ES-I3 (cell line): ENCODE data around the gene CD19.

Experiments used
- H3K36me3 ChIP-seq: 2 replicates; pipeline ENCODE4 v1.6.1; 2013; ENCODE audit warnings: mild to moderate bottlenecking, low read length, control low read depth, moderate library complexity; ENCODE audit not compliant: insufficient read depth
- H3K4me1 ChIP-seq: 2 replicates; pipeline ENCODE4 v1.6.1; 2013; ENCODE audit warnings: mild to moderate bottlenecking, control low read depth, low read length; ENCODE audit not compliant: insufficient read depth
- H3K9ac ChIP-seq: 2 replicates; pipeline ENCODE4 v1.6.1; 2013; ENCODE audit warnings: low read depth, mild to moderate bottlenecking, low read length, moderate library complexity
- H3K9me3 ChIP-seq: 2 replicates; pipeline ENCODE4 v1.6.1; 2013; ENCODE audit warnings: mild to moderate bottlenecking, low read length, moderate library complexity; ENCODE audit not compliant: control insufficient read depth, insufficient read depth

Gene CD19

GRCh38 chr16:28900601-28901000 is 31.2 kb upstream of the CD19 start:
- Histone ChIP-seq H3K4me1 (peaks cover 1% of the 10 kb centered on the region; the same call in 1 of the 2 replicates), H3K9me3 (no peaks in the 10 kb centered on the region), H3K36me3 (no peaks in the 10 kb centered on the region), H3K9ac (no peak overlapping the region)

DNA sequence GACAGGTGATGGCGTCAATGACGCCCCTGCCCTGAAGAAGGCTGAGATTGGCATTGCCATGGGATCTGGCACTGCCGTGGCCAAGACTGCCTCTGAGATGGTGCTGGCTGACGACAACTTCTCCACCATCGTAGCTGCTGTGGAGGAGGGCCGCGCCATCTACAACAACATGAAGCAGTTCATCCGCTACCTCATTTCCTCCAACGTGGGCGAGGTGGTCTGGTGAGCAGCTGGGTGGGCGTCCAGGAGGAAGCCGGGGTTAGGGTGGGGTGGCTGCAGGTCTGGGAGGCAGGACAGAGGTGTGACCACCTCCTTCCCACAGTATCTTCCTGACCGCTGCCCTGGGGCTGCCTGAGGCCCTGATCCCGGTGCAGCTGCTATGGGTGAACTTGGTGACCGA is 29.9 kb upstream of the CD19 start:
- H3K9ac ChIP-seq, result no peak overlapping the region
- peaks cover 7% of the 10 kb centered on the region; the same call in 1 of the 2 replicates for H3K4me1 ChIP-seq
- H3K36me3 ChIP-seq, result no peaks in the 10 kb centered on the region

GRCh38 chr16:28902909-28903308 is 28.9 kb upstream of the CD19 start:
- no peak overlapping the region for H3K9ac ChIP-seq
- H3K4me1 ChIP-seq, result peaks cover 7% of the 10 kb centered on the region; the same call in 1 of the 2 replicates
- no peaks in the 10 kb centered on the region for H3K9me3 ChIP-seq
- no peaks in the 10 kb centered on the region for H3K36me3 ChIP-seq

More for the DNA sequence above, 29.9 kb upstream of the CD19 start:
- no peaks in the 10 kb centered on the region for H3K9me3 ChIP-seq

GRCh38 chr16:28903344-28904042 is 28.3 kb upstream of the CD19 start:
- no peak overlapping the region for H3K9ac ChIP-seq
- H3K36me3 ChIP-seq, result peaks cover 3% of the 10 kb centered on the region; the same call in 1 of the 2 replicates
- H3K4me1 ChIP-seq, result peaks cover 7% of the 10 kb centered on the region; the same call in 1 of the 2 replicates
- H3K9me3 ChIP-seq, result no peaks in the 10 kb centered on the region

- Histone ChIP-seq H3K4me1 (peaks cover 7% of the 10 kb centered on the region; the same call in 1 of the 2 replicates), H3K9ac (no peak overlapping the region), H3K9me3 (no peaks in the 10 kb centered on the region), H3K36me3 (peaks cover 3% of the 10 kb centered on the region; the same call in 1 of the 2 replicates)
Measured at GRCh38 chr16:28904363-28904762, 27.4 kb upstream of the CD19 start.

DNA sequence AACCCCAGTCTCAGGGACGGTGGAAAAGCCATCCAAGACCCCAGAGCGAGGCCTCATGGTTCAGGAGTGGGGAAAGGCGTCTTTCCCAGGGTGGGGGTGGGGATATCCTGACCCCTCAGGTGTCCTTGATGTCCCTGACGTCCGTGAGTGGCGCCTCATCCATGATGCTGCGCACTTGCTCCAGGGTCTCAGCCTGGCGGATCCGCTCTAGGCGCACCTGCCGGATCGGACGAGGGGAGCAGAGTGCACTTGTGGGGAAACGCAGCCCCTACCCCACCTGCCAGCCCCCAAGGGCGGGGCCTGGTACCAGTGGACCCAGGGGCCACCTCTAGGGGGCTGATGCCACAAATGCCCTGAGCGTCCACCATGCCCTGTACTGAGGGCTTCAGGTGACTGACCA is 26.9 kb upstream of the CD19 start:
- Histone ChIP-seq H3K9me3 (no peaks in the 10 kb centered on the region), H3K36me3 (peaks cover 3% of the 10 kb centered on the region; the same call in 1 of the 2 replicates), H3K9ac (no peak overlapping the region), H3K4me1 (peaks cover 7% of the 10 kb centered on the region; the same call in 1 of the 2 replicates)

- Histone ChIP-seq H3K9ac (no peak overlapping the region), H3K4me1 (peaks cover 7% of the 10 kb centered on the region; the same call in 1 of the 2 replicates), H3K36me3 (peaks cover 3% of the 10 kb centered on the region; the same call in 1 of the 2 replicates), H3K9me3 (no peaks in the 10 kb centered on the region)
Measured at GRCh38 chr16:28905229-28905754, 26.5 kb upstream of the CD19 start.

- H3K9me3 ChIP-seq, result no peaks in the 10 kb centered on the region
- peaks cover 7% of the 10 kb centered on the region; the same call in 1 of the 2 replicates for H3K4me1 ChIP-seq
- no peak overlapping the region for H3K9ac ChIP-seq
- H3K36me3 ChIP-seq, result peaks cover 3% of the 10 kb centered on the region; the same call in 1 of the 2 replicates
Measured at GRCh38 chr16:28905800-28906372, 25.9 kb upstream of the CD19 start.

GRCh38 chr16:28910086-28911031 is 21.4 kb upstream of the CD19 start:
- H3K9ac ChIP-seq, result no peak overlapping the region
- no peaks in the 10 kb centered on the region for H3K9me3 ChIP-seq
- peaks cover 7% of the 10 kb centered on the region; the same call in 1 of the 2 replicates for H3K4me1 ChIP-seq
- H3K36me3 ChIP-seq, result peaks cover 3% of the 10 kb centered on the region; the same call in 1 of the 2 replicates

- Histone ChIP-seq H3K36me3 (peaks cover 3% of the 10 kb centered on the region; the same call in 1 of the 2 replicates), H3K9me3 (no peaks in the 10 kb centered on the region), H3K4me1 (no peaks in the 10 kb centered on the region), H3K9ac (no peak overlapping the region)
Measured at GRCh38 chr16:28912558-28912957, 19.2 kb upstream of the CD19 start.

GRCh38 chr16:28913946-28914724 is 17.6 kb upstream of the CD19 start:
- H3K9ac ChIP-seq, result no peak overlapping the region
- no peaks in the 10 kb centered on the region for H3K4me1 ChIP-seq
- H3K9me3 ChIP-seq, result no peaks in the 10 kb centered on the region
- H3K36me3 ChIP-seq, result 0 out of 2 replicates have a peak, but pooled peaks cover under 1% of the 10 kb centered on the region

- peaks cover 4% of the 10 kb centered on the region; the same call in 1 of the 2 replicates for H3K36me3 ChIP-seq
- H3K9ac ChIP-seq, result no peak overlapping the region
- H3K4me1 ChIP-seq, result no peaks in the 10 kb centered on the region
- no peaks in the 10 kb centered on the region for H3K9me3 ChIP-seq
Measured at GRCh38 chr16:28915181-28915580, 16.6 kb upstream of the CD19 start.

GRCh38 chr16:28917095-28917494 is 14.7 kb upstream of the CD19 start:
- Histone ChIP-seq H3K9ac (no peak overlapping the region), H3K4me1 (no peaks in the 10 kb centered on the region), H3K36me3 (peaks cover 4% of the 10 kb centered on the region; the same call in 1 of the 2 replicates), H3K9me3 (no peaks in the 10 kb centered on the region)
